Effector CD4-positive, alpha-beta T cell (primary cell): ENCODE measurements around the gene CDK11A.
"Not testable (repeated sequence)": the region's sequence is repeated elsewhere in the genome, so short reads cannot be mapped to it uniquely, and the experiment has no call there.

Experiments
- DNase-seq: peaks from one replicate; pipeline ENCODE4 v3.0.0-alpha.2; 2020

Gene CDK11A

GRCh38 chr1:1683104-1683905, 40.9 kb downstream of the CDK11A start:
- DNase-seq: no peak

- no peak for DNase-seq
Measured at GRCh38 chr1:1680912-1681273, 43.3 kb downstream of the CDK11A start.

GRCh38 chr1:1680031-1680911, 43.9 kb downstream of the CDK11A start:
- no peak for DNase-seq

GRCh38 chr1:1678581-1679380, 45.4 kb downstream of the CDK11A start:
- peak; percentile 23 for DNase-seq

GRCh38 chr1:1677718-1678580, 46.2 kb downstream of the CDK11A start:
- DNase-seq: peak; percentile 39

GRCh38 chr1:1676087-1676486, 48.1 kb downstream of the CDK11A start:
- DNase-seq: not testable (repeated sequence)

- not testable (repeated sequence) for DNase-seq
Measured at GRCh38 chr1:1675218-1675617, 48.9 kb downstream of the CDK11A start.

- DNase-seq: not testable (repeated sequence)
Measured at GRCh38 chr1:1674806-1675205, 49.4 kb downstream of the CDK11A start.

- DNase-seq: no peak
Measured at GRCh38 chr1:1672181-1672965, 51.8 kb downstream of the CDK11A start.

- no peak for DNase-seq
Measured at GRCh38 chr1:1671365-1672119, 52.6 kb downstream of the CDK11A start.

GRCh38 chr1:1670866-1671265, 53.3 kb downstream of the CDK11A start:
- DNase-seq: no peak

GRCh38 chr1:1669468-1670440, 54.4 kb downstream of the CDK11A start:
- DNase-seq: no peak

- no peak for DNase-seq
Measured at GRCh38 chr1:1666526-1666925, 57.6 kb downstream of the CDK11A start.

- no peak for DNase-seq
Measured at GRCh38 chr1:1665815-1666251, 58.3 kb downstream of the CDK11A start.

GRCh38 chr1:1664941-1665814, 59.0 kb downstream of the CDK11A start:
- no peak for DNase-seq

GRCh38 chr1:1664318-1664717, 59.8 kb downstream of the CDK11A start:
- DNase-seq: not testable (repeated sequence)

GRCh38 chr1:1662830-1663560, 61.2 kb downstream of the CDK11A start:
- DNase-seq: not testable (repeated sequence)
